Anterior cingulate cortex (tissue), 58 donors: ENCODE measurements around the gene MAST4.

Experiments used
- DNase-seq, 58 donors: peaks; one replicate each; lab custom pipeline; 2025; lab: John Stamatoyannopoulos, UW

MAST4 gene

GRCh38 chr5:67025457-67025856, 429.3 kb downstream of the MAST4 start:
- no peak for DNase-seq

GRCh38 chr5:67026278-67026677, 430.1 kb downstream of the MAST4 start:
- no peak for DNase-seq

GRCh38 chr5:67027171-67027570, 431.0 kb downstream of the MAST4 start:
- DNase-seq = no peak

GRCh38 chr5:67028371-67028770, 432.2 kb downstream of the MAST4 start:
- no peak for DNase-seq

- no peak for DNase-seq
These were observed 432.7 kb downstream of the MAST4 start for GRCh38 chr5:67028941-67029340.

- DNase-seq = no peak
These were observed 433.3 kb downstream of the MAST4 start for GRCh38 chr5:67029481-67029880.

GRCh38 chr5:67030289-67031056, 434.3 kb downstream of the MAST4 start:
- DNase-seq = no peak

- DNase-seq = no peak
These were observed 434.9 kb downstream of the MAST4 start for GRCh38 chr5:67031057-67031443.

GRCh38 chr5:67031692-67032091, 435.5 kb downstream of the MAST4 start:
- no peak for DNase-seq

- no peak for DNase-seq
These were observed 436.9 kb downstream of the MAST4 start for GRCh38 chr5:67032921-67033664.

GRCh38 chr5:67033880-67034651, 437.9 kb downstream of the MAST4 start:
- no peak for DNase-seq

GRCh38 chr5:67035098-67035740, 439.0 kb downstream of the MAST4 start:
- DNase-seq = no peak

GRCh38 chr5:67037171-67037570, 441.0 kb downstream of the MAST4 start:
- DNase-seq = no peak

GRCh38 chr5:67038817-67039603, 442.8 kb downstream of the MAST4 start:
- DNase-seq = no peak

- no peak for DNase-seq
These were observed 446.2 kb downstream of the MAST4 start for GRCh38 chr5:67042176-67043003.

GRCh38 chr5:67043796-67044511, 447.8 kb downstream of the MAST4 start:
- DNase-seq = no peak

GRCh38 chr5:67045816-67046740, 449.9 kb downstream of the MAST4 start:
- DNase-seq = no peak
